Upper lobe of left lung (tissue), 4 donors: ENCODE measurements around the gene UBE2N.

Source experiments
- EP300 ChIP-seq, 4 donors: sonication (generic); formaldehyde crosslinking; IDR thresholded peaks; one replicate each; pipeline ENCODE4 v1.5.1; 2017; ENCODE audit warnings: antibody characterized with exemption in 4 of 4, control low read depth in 2 of 4
- POLR2A ChIP-seq, 4 donors: fragments of 450-650 bp; IDR thresholded peaks; one replicate each; pipeline ENCODE4 v1.5.1; 2016 to 2017; ENCODE audit warnings: antibody characterized with exemption in 4 of 4, mild to moderate bottlenecking in 2 of 4
- POLR2AphosphoS5 ChIP-seq, 2 donors: sonication (generic); formaldehyde crosslinking; IDR thresholded peaks; one replicate each; pipeline ENCODE4 v1.5.1; 2017; ENCODE audit warnings: antibody characterized with exemption in 2 of 2
- TF ChIP-seq, protein P1 (sequence below), 6 experiments: fragments of 450-650 bp in 4 of 6; fragments of 200-600 bp in 2 of 6; sonication (generic) in 2 of 6; IDR thresholded peaks; one replicate each; pipeline ENCODE4 v1.5.1; 2016 to 2019; ENCODE audit warnings: antibody characterized with exemption in 6 of 6

DNA sequence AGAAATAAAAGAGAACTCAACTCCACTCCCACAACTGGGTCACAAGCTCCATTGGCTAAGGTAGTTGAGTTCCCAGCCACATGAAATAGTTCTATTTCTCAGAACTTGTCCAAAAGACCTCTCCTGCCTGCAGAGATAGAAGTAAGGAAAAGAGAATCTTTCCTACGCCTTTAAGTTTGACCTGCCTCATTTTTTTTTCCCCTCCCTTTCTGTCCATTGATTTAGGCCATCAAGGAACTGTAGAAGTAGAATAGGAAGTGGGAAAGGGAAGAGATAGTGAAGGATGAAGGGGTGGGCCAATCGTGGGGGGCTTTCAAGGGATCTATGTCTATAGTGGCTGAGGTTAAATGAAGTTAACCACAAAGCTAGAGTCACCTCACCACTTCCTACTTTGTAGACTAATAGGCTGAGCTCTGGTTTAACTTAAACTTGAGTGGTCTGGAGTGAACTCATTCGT lies 77.9 kb downstream of the UBE2N start:
- TF ChIP-seq, protein P1, sequence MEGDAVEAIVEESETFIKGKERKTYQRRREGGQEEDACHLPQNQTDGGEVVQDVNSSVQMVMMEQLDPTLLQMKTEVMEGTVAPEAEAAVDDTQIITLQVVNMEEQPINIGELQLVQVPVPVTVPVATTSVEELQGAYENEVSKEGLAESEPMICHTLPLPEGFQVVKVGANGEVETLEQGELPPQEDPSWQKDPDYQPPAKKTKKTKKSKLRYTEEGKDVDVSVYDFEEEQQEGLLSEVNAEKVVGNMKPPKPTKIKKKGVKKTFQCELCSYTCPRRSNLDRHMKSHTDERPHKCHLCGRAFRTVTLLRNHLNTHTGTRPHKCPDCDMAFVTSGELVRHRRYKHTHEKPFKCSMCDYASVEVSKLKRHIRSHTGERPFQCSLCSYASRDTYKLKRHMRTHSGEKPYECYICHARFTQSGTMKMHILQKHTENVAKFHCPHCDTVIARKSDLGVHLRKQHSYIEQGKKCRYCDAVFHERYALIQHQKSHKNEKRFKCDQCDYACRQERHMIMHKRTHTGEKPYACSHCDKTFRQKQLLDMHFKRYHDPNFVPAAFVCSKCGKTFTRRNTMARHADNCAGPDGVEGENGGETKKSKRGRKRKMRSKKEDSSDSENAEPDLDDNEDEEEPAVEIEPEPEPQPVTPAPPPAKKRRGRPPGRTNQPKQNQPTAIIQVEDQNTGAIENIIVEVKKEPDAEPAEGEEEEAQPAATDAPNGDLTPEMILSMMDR (IDR thresholded peaks at IDR 0.05): no peak
- TF ChIP-seq POLR2A (IDR thresholded peaks at IDR 0.05): no peak
- TF ChIP-seq EP300 (IDR thresholded peaks at IDR 0.05): no peak
- TF ChIP-seq POLR2AphosphoS5 (IDR thresholded peaks at IDR 0.05): no peak
